Uterus (tissue), 4 donors: Measurements from ENCODE around the gene RGS6. TPM values are rescaled to one million over a fixed set of nuclear protein-coding genes. Genes with fewer than 3 reads are reported as not detected.

Experiments used
- DNase-seq, 2 donors: peaks; one replicate each; pipeline ENCODE4 v3.0.0-alpha.2; 2019 to 2020
- H3K27ac ChIP-seq, 2 donors: fragments of 200-600 bp; sonication (generic); 1 replicate in 1 of 2; 2 replicates in 1 of 2; pipeline ENCODE4 v1.5.1; 2016 to 2018
- H3K27me3 ChIP-seq, 2 donors: fragments of 200-600 bp; sonication (generic); one replicate each; pipeline ENCODE4 v1.5.1; 2018 to 2019; ENCODE audit warnings: control low read depth in 1 of 2
- H3K36me3 ChIP-seq, 2 donors: fragments of 200-600 bp; sonication (generic); one replicate each; pipeline ENCODE4 v1.5.1; 2019; ENCODE audit warnings: control low read depth in 1 of 2
- H3K4me1 ChIP-seq, 2 donors: fragments of 200-600 bp; sonication (generic); one replicate each; pipeline ENCODE4 v1.5.1; 2018 to 2019; ENCODE audit warnings: control low read depth in 1 of 2
- H3K4me3 ChIP-seq, 2 donors: fragments of 200-600 bp; sonication (generic); 1 replicate in 1 of 2; 2 replicates in 1 of 2; pipeline ENCODE4 v1.5.1; 2018 to 2019; ENCODE audit warnings: mild to moderate bottlenecking in 1 of 2
- H3K9me3 ChIP-seq, 2 donors: fragments of 200-600 bp; sonication (generic); one replicate each; pipeline ENCODE4 v1.5.1; 2019; ENCODE audit warnings: control low read depth in 1 of 2
- POLR2A ChIP-seq, 2 donors: fragments of 450-650 bp; IDR thresholded peaks; one replicate each; pipeline ENCODE4 v1.6.1; 2016; ENCODE audit warnings: antibody characterized with exemption in 2 of 2, mild to moderate bottlenecking in 1 of 2, moderate library complexity in 1 of 2
- intact Hi-C: fragments of 100-400 bp; cut with DNase I; formaldehyde crosslinking; loops from one replicate; pipeline ENCODE4 v1.15.1; 2023; ENCODE audit warnings: low total_unique reads
- total RNA-seq, 4 donors: library from RNA; depleted of rRNA in 3 of 4; stranded (reverse); fragments of >200 nt in 3 of 4; gene quantifications; one replicate each; pipeline versions ENCODE4 v1.1.0 to v1.2.4, GENCODE V29; 2014 to 2023
- TF ChIP-seq, protein P1 (sequence below), 4 experiments: fragments of 200-600 bp in 2 of 4; fragments of 450-650 bp in 2 of 4; sonication (generic) in 2 of 4; IDR thresholded peaks; one replicate each; pipeline ENCODE4 v1.5.1; 2016 to 2019; ENCODE audit warnings: antibody characterized with exemption in 4 of 4, mild to moderate bottlenecking in 2 of 4, moderate library complexity in 1 of 4
- donor health status: DM: yes; HTN: yes; CAD: no.

Gene RGS6
- total RNA-seq, 4 donors from 2014 or later = 1.0 to 7.4 (median 6.2) TPM; not detected in 1

DNA sequence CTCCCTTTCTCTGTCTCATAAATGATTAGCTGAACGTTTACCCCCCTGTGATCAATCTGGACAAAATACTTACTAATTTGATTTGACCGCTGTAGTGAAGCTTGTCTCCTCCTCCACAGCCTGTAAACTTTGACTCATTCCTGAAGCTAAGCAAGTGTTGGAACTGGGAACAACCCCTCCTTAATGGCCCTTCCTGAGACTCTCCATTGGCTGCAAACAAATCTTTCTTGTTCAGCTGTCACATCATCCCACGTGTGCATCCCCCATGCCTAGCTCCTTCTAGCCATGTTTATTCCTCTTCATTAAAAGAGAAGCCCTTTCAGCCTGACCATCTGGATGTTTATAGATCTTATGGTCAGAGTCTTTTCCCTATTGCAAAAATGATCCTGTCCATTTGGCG lies 281.2 kb downstream of the RGS6 start:
- Histone ChIP-seq H3K27me3 (no peaks in the 10 kb centered on the region), H3K27ac (no peak overlapping the region), H3K9me3 (no peaks in the 10 kb centered on the region), H3K4me3 (no peak overlapping the region), H3K4me1 (no peaks in the 10 kb centered on the region), H3K36me3 (no peaks in the 10 kb centered on the region)
- intact Hi-C loops = no loop called here
- no peak for DNase-seq
- TF ChIP-seq, protein P1, sequence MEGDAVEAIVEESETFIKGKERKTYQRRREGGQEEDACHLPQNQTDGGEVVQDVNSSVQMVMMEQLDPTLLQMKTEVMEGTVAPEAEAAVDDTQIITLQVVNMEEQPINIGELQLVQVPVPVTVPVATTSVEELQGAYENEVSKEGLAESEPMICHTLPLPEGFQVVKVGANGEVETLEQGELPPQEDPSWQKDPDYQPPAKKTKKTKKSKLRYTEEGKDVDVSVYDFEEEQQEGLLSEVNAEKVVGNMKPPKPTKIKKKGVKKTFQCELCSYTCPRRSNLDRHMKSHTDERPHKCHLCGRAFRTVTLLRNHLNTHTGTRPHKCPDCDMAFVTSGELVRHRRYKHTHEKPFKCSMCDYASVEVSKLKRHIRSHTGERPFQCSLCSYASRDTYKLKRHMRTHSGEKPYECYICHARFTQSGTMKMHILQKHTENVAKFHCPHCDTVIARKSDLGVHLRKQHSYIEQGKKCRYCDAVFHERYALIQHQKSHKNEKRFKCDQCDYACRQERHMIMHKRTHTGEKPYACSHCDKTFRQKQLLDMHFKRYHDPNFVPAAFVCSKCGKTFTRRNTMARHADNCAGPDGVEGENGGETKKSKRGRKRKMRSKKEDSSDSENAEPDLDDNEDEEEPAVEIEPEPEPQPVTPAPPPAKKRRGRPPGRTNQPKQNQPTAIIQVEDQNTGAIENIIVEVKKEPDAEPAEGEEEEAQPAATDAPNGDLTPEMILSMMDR (IDR thresholded peaks at IDR 0.05) = no peak
- TF ChIP-seq POLR2A (IDR thresholded peaks at IDR 0.05) = no peak

DNA sequence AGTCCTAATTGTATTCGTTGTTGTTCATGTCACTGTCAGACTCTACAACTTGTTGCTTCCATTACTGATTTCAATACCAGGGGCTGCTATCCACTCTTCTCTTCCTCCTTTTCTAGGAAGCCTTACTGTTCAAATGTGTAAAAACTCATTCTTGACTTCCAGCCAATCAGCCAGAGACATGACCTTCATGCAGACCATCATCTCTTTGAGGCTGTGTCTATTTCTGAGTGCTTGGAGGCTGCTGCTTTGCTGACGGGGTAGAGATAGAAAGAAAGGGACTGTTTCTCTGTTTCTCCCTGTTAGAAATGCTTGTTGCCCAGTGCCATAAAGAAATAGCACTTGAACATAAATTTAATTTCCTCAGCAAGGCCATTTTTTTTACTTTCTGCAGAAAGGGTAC lies 282.9 kb downstream of the RGS6 start:
- H3K4me1 ChIP-seq = no peaks in the 10 kb centered on the region
- TF ChIP-seq, protein P1 (IDR thresholded peaks at IDR 0.05) = no peak
- TF ChIP-seq POLR2A (IDR thresholded peaks at IDR 0.05) = no peak
- H3K36me3 ChIP-seq = no peaks in the 10 kb centered on the region
- H3K27me3 ChIP-seq = no peaks in the 10 kb centered on the region
- H3K4me3 ChIP-seq = no peak overlapping the region
- intact Hi-C loops = no loop called here
- no peaks in the 10 kb centered on the region for H3K9me3 ChIP-seq
- H3K27ac ChIP-seq = no peak overlapping the region
- DNase-seq = no peak

DNA sequence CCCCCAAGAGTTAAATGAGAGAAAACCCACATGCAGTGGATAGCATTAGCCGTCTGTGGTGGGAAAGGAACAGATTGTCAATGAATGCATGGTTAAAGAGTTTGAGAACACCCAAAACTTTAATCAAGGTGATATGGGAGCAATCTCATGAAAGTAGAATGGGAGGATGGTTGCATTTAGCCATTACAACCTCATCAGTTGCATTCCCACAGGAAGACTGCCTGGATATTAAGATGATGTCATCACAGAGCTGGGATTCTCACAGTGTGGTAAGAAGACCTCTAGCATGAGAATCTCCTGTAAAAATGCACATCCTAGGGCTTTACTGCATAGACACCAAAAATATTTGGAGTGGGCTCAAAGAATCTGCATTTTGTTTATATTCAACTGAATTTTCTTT lies 284.9 kb downstream of the RGS6 start:
- no peak for DNase-seq
- Histone ChIP-seq H3K4me1 (no peaks in the 10 kb centered on the region), H3K36me3 (no peaks in the 10 kb centered on the region), H3K4me3 (no peak overlapping the region), H3K27ac (no peak overlapping the region), H3K9me3 (no peaks in the 10 kb centered on the region), H3K27me3 (no peaks in the 10 kb centered on the region)
- intact Hi-C loops = no loop called here
- TF ChIP-seq, protein P1 (IDR thresholded peaks at IDR 0.05) = no peak
- TF ChIP-seq POLR2A (IDR thresholded peaks at IDR 0.05) = no peak

DNA sequence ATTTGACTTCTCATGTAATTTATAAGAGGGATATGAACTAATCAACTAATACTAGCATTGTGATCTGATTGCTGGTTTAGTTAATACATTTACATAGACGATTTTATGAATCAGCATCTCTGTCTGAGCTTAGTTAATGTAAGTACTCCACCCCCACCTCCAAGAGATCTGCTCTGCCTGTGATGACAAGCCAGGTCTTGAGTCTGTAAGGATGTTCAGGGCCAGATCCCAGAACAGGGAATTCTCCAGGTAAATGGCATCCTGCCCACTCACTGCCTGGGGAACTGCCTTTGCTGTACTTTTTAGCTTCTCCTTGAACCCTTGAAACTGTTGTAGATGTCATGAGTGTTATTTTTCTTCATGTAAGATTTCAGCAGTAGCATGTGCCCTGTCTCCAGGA lies 289.8 kb downstream of the RGS6 start:
- no peak for DNase-seq
- Histone ChIP-seq H3K27me3 (no peaks in the 10 kb centered on the region), H3K4me3 (no peak overlapping the region), H3K9me3 (no peaks in the 10 kb centered on the region), H3K4me1 (no peaks in the 10 kb centered on the region), H3K27ac (no peak overlapping the region), H3K36me3 (no peaks in the 10 kb centered on the region)
- intact Hi-C loops = no loop called here
- TF ChIP-seq POLR2A (IDR thresholded peaks at IDR 0.05) = no peak
- TF ChIP-seq, protein P1 (IDR thresholded peaks at IDR 0.05) = no peak

DNA sequence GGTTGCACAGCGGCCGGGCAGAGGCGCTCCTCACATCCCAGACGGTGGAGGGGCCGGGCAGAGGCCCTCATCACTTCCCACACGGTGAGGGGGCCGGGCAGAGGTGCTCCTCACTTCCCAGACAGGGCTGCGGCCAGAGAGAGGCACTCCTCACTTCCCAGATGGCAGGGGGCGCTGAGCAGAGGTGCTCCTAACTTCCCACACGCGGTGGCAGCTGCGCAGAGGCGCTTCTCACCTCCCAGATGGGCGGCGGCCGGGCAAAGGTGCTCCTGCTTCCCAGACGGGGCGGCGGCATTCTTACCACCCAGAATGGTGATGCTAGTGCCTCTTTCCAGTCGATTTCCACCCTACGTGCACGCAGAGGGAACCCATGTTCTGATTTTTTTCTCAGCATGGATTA lies 304.4 kb downstream of the RGS6 start:
- Histone ChIP-seq H3K4me1 (no peaks in the 10 kb centered on the region), H3K4me3 (no peak overlapping the region), H3K9me3 (no peaks in the 10 kb centered on the region), H3K27me3 (no peaks in the 10 kb centered on the region), H3K27ac (no peak overlapping the region), H3K36me3 (no peaks in the 10 kb centered on the region)
- DNase-seq = no peak
- intact Hi-C loops = no loop called here
- TF ChIP-seq POLR2A (IDR thresholded peaks at IDR 0.05) = no peak
